HAP-1 (cell line): ENCODE data around the gene ZNF155.

Experiments used
- DNase-seq, 2 experiments: peaks; one replicate each; pipeline ENCODE4 v3.0.0-alpha.2; 2016 to 2020; ENCODE audit warnings: low spot score in 2 of 2
- H3K27me3 ChIP-seq: fragments of 250-450 bp; sonication (Bioruptor Pico); 2 replicates; pipeline ENCODE4 v1.5.1; 2020; ENCODE audit warnings: low read depth, mild to moderate bottlenecking, moderate library complexity
- H3K36me3 ChIP-seq: fragments of 250-450 bp; sonication (Bioruptor Pico); replicated peaks from 2 replicates; pipeline ENCODE4 v1.5.1; 2020; ENCODE audit warnings: mild to moderate bottlenecking
- H3K4me1 ChIP-seq: fragments of 250-450 bp; sonication (Bioruptor Pico); 2 replicates; pipeline ENCODE4 v1.5.1; 2020; ENCODE audit warnings: mild to moderate bottlenecking
- H3K4me3 ChIP-seq: fragments of 250-450 bp; sonication (Bioruptor Pico); 2 replicates; pipeline ENCODE4 v1.5.1; 2020; ENCODE audit warnings: mild to moderate bottlenecking, moderate library complexity
- H3K9me3 ChIP-seq: fragments of 250-450 bp; sonication (Bioruptor Pico); 2 replicates; pipeline ENCODE4 v1.5.1; 2020; ENCODE audit warnings: mild to moderate bottlenecking, moderate library complexity
- in situ Hi-C: fragments of 300-500 bp; cut with MboI; formaldehyde crosslinking; loops from 3 replicates; pipeline ENCODE4 v1.14.3; 2020; ENCODE audit warnings: low sequenced_read_pairs, inconsistent platforms, mixed read lengths

Gene ZNF155

GRCh38 chr19:44024900-44025216, 40.9 kb downstream of the ZNF155 start:
- H3K4me1 ChIP-seq = peaks cover 2% of the 10 kb centered on the region; the same call in 1 of the 2 replicates
- peak overlapping the region; percentile 65 for H3K4me3 ChIP-seq
- H3K9me3 ChIP-seq = no peaks in the 10 kb centered on the region
- no peaks in the 10 kb centered on the region for H3K27me3 ChIP-seq
- peaks cover 17% of the 10 kb centered on the region for H3K36me3 ChIP-seq
- in situ Hi-C loops = no loop called here
- DNase-seq = no peak

GRCh38 chr19:44025217-44025936, 41.4 kb downstream of the ZNF155 start, which contains the start of gene ZNF222:
ZNF222 (plus strand) TSS chr19:44025379; CDS start chr19:44025437, 58 bp downstream.
- DNase-seq = peak; percentile 57 to 86
- no peaks in the 10 kb centered on the region for H3K27me3 ChIP-seq
- peaks cover 2% of the 10 kb centered on the region; the same call in 1 of the 2 replicates for H3K4me1 ChIP-seq
- in situ Hi-C loops = no loop called here
- H3K4me3 ChIP-seq = peak within 1 kb of the TSS; percentile 65
- H3K36me3 ChIP-seq = peaks cover 20% of the 10 kb centered on the region
- H3K9me3 ChIP-seq = no peaks in the 10 kb centered on the region; the same call in 1 of the 2 replicates

GRCh38 chr19:44026622-44027021, 42.6 kb downstream of the ZNF155 start:
- DNase-seq = no peak
- Histone ChIP-seq H3K9me3 (peaks cover 2% of the 10 kb centered on the region; the same call in 1 of the 2 replicates), H3K27me3 (no peaks in the 10 kb centered on the region), H3K36me3 (peaks cover 33% of the 10 kb centered on the region), H3K4me3 (no peak overlapping the region), H3K4me1 (peaks cover 2% of the 10 kb centered on the region; the same call in 1 of the 2 replicates)
- in situ Hi-C loops = no loop called here

- peak in 1 of 2 experiments; percentile 1 for DNase-seq
- in situ Hi-C loops = no loop called here
- Histone ChIP-seq H3K27me3 (no peaks in the 10 kb centered on the region), H3K9me3 (peaks cover 2% of the 10 kb centered on the region), H3K36me3 (peaks cover 41% of the 10 kb centered on the region), H3K4me1 (no peaks in the 10 kb centered on the region), H3K4me3 (no peak overlapping the region)
Observed at GRCh38 chr19:44032001-44032610, 48.1 kb downstream of the ZNF155 start.

GRCh38 chr19:44042147-44042546, 58.2 kb downstream of the ZNF155 start:
- DNase-seq = no peak
- H3K4me1 ChIP-seq = no peaks in the 10 kb centered on the region
- no peaks in the 10 kb centered on the region for H3K27me3 ChIP-seq
- H3K36me3 ChIP-seq = no peaks in the 10 kb centered on the region
- no peaks in the 10 kb centered on the region for H3K9me3 ChIP-seq
- in situ Hi-C loops = no loop called here
- no peak overlapping the region for H3K4me3 ChIP-seq
